Activated CD8-positive, alpha-beta memory T cell treated with anti-CD3 and anti-CD28 coated beads for 1 hour (primary cell): ENCODE data around the gene TTC3.
"Not testable (repeated sequence)": the region's sequence is repeated elsewhere in the genome, so short reads cannot be mapped to it uniquely, and the experiment has no call there.

ENCODE experiments used
- DNase-seq, 2 donors: peaks; one replicate each; pipeline ENCODE4 v3.0.0-alpha.2; 2020; ENCODE audit warnings: low read depth in 1 of 2; ENCODE audit errors: extremely low read depth in 1 of 2

TTC3 gene

GRCh38 chr21:37143392-37143791, 70.3 kb downstream of the TTC3 start:
- DNase-seq, result not testable (repeated sequence)

GRCh38 chr21:37145635-37146111, 72.6 kb downstream of the TTC3 start:
- DNase-seq, result no peak

- DNase-seq, result no peak
Observed at GRCh38 chr21:37146320-37147235, 73.5 kb downstream of the TTC3 start.

GRCh38 chr21:37149411-37149810, 76.4 kb downstream of the TTC3 start:
- DNase-seq, result no peak

GRCh38 chr21:37153196-37153934, 80.3 kb downstream of the TTC3 start:
- no peak for DNase-seq

GRCh38 chr21:37153935-37154350, 80.9 kb downstream of the TTC3 start:
- no peak for DNase-seq

GRCh38 chr21:37155186-37155585, 82.1 kb downstream of the TTC3 start:
- DNase-seq, result no peak

GRCh38 chr21:37157938-37158337, 84.9 kb downstream of the TTC3 start:
- no peak for DNase-seq

GRCh38 chr21:37159053-37159776, 86.2 kb downstream of the TTC3 start:
- no peak for DNase-seq

GRCh38 chr21:37159949-37160348, 86.9 kb downstream of the TTC3 start:
- no peak for DNase-seq

- no peak for DNase-seq
Observed at GRCh38 chr21:37164742-37165141, 91.7 kb downstream of the TTC3 start.

- no peak for DNase-seq
Observed at GRCh38 chr21:37165586-37165985, 92.5 kb downstream of the TTC3 start.

GRCh38 chr21:37166733-37167132, 93.7 kb downstream of the TTC3 start:
- DNase-seq, result no peak

GRCh38 chr21:37168666-37169065, 95.6 kb downstream of the TTC3 start:
- no peak for DNase-seq

- no peak for DNase-seq
Observed at GRCh38 chr21:37172646-37173045, 99.6 kb downstream of the TTC3 start.

GRCh38 chr21:37176716-37177115, 103.7 kb downstream of the TTC3 start:
- DNase-seq, result no peak

GRCh38 chr21:37181059-37181458, 108.0 kb downstream of the TTC3 start:
- DNase-seq, result no peak

GRCh38 chr21:37182222-37182621, 109.2 kb downstream of the TTC3 start:
- no peak for DNase-seq

GRCh38 chr21:37183749-37184148, 110.7 kb downstream of the TTC3 start:
- DNase-seq, result no peak

GRCh38 chr21:37184784-37185593, 111.9 kb downstream of the TTC3 start:
- no peak for DNase-seq
